Activated CD4-positive, alpha-beta T cell treated with anti-CD3 and anti-CD28 coated beads, Interleukin-2, amount 50 U/mL, for 1 hour (primary cell): ENCODE results near the gene ZFR2.
"Not testable (repeated sequence)": the region's sequence is repeated elsewhere in the genome, so short reads cannot be mapped to it uniquely, and the experiment has no call there.

Experiments
- DNase-seq: peaks from one replicate; pipeline ENCODE4 v3.0.0-alpha.2; 2020

Gene ZFR2

DNA sequence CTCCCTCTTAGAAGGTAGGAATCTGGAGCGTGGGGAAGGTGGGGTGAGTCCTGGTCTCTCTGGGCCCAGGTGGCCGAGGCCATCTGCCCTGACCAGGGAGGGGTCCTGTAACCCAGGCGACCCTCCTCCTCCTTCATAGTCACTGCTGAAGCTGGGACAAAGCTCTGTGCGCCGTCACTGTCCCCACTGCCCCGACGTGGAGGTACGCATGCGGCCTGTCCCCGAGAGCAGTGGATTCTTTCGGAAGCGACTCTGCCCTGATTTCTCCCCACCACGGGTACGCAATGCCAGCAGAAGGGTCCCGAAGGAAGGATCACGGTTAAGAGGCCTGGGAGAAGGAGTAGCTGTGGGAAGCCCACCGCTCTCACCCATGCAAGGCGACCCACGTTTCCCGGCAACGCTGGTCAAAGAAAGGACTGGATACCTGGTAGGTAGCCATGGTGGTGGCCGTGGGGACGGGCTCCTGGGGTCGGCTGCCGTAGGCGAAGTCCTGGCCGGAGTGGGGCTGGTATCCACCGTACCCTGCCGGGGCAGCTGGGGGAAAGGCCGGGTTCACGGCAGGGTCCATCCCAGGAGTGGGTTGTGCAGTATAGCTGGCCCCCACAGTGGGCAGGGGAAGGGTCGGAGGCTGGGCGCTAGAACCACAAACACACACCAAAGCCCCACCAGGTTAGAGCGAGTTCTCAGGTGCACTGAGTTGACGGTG, 34.3 kb downstream of the ZFR2 start:
- DNase-seq: no peak

GRCh38 chr19:3833578-3834348, 35.1 kb downstream of the ZFR2 start:
- no peak for DNase-seq

DNA sequence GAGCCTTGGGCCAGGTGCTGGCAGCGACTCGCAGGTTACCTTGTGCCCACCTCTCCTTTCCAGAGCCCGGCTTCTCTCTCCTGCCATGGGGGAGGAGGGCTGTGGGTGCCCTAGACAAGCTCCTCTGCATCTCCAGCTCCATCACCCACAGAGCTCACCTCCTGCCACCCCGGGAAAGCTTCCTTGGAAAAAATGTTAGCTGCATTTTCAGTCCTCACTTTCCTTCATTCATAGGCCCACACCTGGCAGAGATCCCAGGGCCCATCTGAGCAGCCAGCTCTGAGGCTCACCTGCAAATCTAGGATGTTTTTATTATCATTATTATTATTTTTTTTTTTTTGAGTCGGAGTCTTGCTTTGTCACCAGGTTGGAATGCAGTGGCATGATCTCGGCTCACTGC, 36.8 kb downstream of the ZFR2 start:
- no peak for DNase-seq

DNA sequence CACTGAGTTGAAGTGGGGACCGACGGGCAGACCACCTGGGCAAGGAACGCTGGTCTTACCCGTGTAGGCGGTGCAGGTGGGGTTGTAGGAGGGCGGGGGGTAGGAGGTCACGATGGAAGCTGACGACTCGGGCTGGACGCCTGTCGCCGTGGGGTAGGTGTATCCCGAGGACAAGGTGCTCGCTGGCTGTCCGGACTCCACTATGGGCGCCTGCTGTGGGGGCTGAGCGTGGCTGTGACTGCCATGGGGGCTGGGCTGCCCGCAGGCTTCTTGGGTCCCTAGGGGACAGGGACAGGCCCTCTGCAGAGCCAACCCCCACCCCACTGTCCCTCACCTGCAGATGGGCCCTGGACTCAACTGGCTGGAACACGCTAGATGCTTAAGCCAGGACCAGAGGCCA, 37.2 kb downstream of the ZFR2 start:
- DNase-seq: no peak

- DNase-seq: no peak
Measured at GRCh38 chr19:3830621-3831589, 37.9 kb downstream of the ZFR2 start.

- no peak for DNase-seq
Measured at GRCh38 chr19:3827306-3827705, 41.5 kb downstream of the ZFR2 start.

GRCh38 chr19:3826163-3826562, 42.7 kb downstream of the ZFR2 start:
- no peak for DNase-seq

DNA sequence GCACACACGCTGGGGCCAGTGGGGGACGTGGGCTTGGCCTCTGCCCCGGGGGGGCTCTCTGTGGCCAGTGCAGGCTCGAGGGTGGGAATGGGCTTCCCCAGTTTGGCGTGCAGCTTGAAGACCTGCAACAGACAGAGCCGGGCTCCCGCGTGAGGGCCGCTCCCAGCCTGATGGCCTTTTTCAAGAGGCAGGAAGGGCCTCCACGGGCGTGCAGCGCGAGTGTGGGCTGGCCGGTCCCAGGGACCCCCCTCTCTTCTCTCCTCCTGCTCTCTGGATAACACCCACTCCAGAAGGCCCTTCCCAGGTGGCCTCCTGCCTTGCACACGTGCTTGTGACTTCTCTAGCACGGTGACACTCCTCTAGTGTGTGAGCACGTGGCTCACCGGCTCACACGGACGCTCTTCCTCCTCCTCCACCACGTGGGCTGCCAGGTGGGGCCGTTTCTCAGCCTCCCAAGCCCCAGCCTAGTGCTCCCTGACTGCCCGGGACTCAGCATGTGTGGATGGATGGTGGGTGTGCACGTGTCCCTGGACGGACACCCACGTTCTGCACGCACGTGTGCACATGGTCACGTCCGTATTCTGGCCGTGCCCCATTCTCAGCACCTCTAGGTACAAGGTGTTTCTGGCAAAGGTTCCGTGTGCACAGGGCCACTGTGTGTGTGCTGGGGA, 43.4 kb downstream of the ZFR2 start:
- DNase-seq: no peak

GRCh38 chr19:3823350-3823713, 45.5 kb downstream of the ZFR2 start:
- no peak for DNase-seq

- DNase-seq: no peak
Measured at GRCh38 chr19:3822683-3823349, 46.0 kb downstream of the ZFR2 start.

- DNase-seq: peak; percentile 90
Measured at GRCh38 chr19:3821857-3822364, 46.9 kb downstream of the ZFR2 start.

DNA sequence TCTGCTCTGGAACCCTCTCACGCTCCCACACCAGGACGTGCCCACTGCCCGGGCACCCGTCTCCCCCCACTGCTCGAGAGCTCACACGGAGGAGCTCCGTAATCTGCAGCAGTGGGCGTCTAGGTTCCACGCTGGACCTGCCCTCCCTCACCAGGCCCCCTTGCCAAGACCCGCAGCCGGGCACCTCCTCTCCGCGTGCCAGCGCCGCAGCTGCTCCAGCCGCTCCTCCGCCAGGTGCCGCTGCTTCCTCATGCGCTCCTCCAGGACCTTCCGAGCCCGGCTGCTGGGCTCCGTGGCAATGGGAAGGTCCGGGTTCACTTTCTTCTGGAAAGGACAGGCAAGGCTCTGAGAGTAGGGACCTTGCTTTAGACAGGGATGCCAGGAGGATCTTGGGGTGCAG, 47.7 kb downstream of the ZFR2 start:
- DNase-seq: no peak

- DNase-seq: no peak
Measured at GRCh38 chr19:3819989-3820388, 48.8 kb downstream of the ZFR2 start.

- DNase-seq: no peak
Measured at GRCh38 chr19:3818918-3819317, 49.9 kb downstream of the ZFR2 start.

GRCh38 chr19:3818466-3818865, 50.4 kb downstream of the ZFR2 start:
- DNase-seq: no peak

DNA sequence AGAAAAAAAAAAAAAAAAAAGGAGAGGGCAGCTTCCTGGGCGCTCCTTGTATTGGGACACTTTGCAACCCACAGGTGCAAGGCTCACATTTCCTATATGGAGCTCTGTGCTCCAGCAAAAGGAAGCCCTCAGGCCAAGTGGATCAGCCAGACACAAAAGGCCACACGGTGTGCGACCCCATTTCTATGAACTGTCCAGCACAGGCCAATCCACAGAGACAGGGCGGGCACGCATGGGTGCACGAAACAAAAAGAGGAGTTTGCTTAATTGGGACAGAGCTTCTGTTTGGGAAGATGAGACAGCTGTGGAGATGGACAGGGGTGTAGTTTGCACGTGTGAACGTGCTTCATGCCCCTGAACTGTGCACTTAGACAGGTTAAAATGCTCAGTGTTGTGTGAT, 51.1 kb downstream of the ZFR2 start:
- no peak for DNase-seq

DNA sequence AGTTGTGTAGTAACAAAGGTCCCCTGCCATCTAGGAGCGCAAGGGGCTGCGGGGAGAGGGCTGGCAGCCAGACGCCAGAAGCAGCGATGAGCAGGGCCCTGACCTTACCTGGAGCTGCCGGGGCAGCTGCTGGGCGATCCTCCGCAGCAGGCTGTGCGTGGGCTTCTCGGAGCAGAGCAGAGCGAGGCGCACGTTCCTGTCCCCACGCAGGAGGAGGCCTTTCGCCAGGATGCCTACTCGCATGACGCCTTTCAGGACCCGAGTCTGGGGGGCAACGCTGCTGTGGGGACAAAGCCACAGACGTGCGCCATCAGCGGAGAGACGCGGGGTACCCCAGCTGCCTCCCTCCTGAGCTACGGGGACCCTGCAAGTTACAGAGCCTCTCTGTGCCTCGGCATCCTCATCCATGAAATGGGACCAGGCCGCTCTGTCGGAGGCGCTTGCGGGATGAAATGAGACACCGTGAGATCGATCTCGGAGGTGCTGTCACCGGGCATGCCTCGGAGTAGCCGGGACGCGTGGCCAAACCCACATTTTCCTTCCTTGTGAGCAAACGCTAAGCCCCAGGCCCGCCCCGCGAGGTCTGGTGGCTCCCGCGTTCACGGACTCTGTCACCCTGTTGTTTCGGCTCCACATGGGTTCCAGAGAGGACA, 52.1 kb downstream of the ZFR2 start:
- DNase-seq: no peak

DNA sequence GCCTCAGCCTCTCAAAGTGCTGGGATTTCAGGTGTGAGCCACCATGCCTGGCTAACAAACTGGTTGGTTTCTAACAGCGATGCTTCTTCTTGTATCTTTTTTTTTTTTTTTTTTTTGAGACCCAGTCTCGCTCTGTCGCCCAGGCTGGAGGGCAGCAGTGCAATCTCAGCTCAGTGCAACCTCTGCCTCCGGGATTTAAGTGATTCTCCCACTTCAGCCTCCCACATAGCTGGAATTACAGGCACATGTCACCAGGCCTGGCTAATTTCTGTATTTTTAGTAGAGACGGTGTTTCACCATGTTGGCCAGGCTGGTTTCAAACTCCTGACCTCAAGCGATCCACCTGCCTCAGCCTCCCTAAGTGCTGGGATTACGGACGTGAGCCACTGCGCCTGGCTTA, 52.7 kb downstream of the ZFR2 start:
- DNase-seq: not testable (repeated sequence)

DNA sequence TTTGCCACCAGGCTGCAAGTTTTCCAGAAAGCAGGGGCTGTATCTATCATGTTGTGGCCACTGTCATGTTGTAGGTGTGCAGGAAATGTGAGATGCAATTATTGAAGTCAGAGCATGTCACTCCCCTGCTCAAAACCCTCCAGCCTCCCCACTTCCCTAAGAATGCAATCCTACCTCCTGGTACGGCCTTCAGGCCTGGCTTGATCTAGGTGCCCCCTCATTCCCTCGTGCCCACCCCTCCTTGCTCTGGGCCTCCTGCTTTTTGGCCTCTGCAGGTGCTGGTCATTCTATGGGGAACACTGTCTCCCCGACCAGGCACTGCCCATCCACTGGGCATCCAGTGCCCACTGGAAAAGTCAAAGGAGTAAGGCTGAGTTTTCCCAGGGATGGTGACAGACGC, 54.2 kb downstream of the ZFR2 start:
- no peak for DNase-seq

DNA sequence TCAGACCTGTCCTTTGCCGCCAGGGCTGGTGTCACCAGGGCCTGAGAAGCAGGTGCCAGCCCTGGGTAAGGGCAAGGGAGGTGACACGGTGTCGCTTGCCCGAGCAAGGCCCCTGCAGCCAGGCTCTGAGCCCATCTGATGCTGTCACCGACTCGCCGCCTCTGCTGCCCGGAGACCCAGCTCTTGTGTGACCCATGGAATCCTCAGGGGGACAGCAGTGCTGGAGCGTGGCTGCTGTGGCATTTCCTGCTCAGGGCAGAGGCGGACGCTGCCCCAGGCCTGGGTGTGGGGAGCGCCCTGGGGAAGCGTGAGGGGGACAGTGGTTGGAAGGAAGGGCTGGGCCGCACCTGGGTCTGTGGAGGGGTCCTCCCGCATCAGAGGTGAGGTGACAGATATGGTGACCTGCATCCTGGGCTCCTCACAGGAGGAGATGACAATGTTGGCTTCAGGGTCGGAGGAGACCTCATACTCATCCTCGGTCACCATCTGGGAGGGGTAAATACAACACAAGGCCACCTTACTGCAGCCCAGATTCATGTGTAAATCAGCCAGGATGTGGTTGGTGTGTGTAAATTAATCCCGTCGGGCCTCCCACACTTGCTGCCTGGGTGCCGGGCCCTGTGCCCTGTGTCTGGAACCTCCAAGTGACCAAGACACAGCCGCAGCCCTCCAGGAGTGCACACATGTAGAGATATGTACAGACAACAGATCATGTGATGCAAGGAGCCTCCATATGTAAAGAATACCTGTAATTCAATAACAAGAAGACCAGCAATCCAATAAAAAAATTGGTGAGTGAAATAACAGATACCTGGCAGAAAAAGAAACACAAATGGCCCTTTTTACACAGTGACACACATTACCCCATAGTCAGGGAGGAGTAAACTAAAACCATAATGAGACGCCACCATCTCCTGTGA, 55.1 kb downstream of the ZFR2 start:
- DNase-seq: no peak
